Eye (tissue), 1 donor: Measurements from ENCODE around the gene GFOD2.

ENCODE experiments used
- DNase-seq: peaks from one replicate; pipeline ENCODE4 v3.0.0-alpha.2; 2015

The GFOD2 gene

GRCh38 chr16:67668495-67669157 is 50.5 kb downstream of the GFOD2 start:
- no peak for DNase-seq

- peak; percentile 95 for DNase-seq
Measured at GRCh38 chr16:67667817-67668494, 51.2 kb downstream of the GFOD2 start.

- DNase-seq = no peak
Measured at GRCh38 chr16:67667453-67667816, 51.7 kb downstream of the GFOD2 start.

- peak; percentile 95 for DNase-seq
Measured at GRCh38 chr16:67666559-67667452, 52.3 kb downstream of the GFOD2 start, which contains the start of the genes C16orf86 and ENKD1. Gene C16orf86 (plus strand): TSS chr16:67666814. CDS start chr16:67666971, 157 bp downstream. Gene ENKD1 (minus strand): TSS chr16:67666750. CDS start chr16:67666442, 308 bp downstream.

GRCh38 chr16:67666032-67666551 is 53.0 kb downstream of the GFOD2 start:
- DNase-seq = peak; percentile 73

- no peak for DNase-seq
Measured at GRCh38 chr16:67665598-67665997, 53.5 kb downstream of the GFOD2 start.

- DNase-seq = no peak
Measured at GRCh38 chr16:67664871-67665270, 54.2 kb downstream of the GFOD2 start.

- DNase-seq = peak; percentile 63
Measured at GRCh38 chr16:67664258-67664657, 54.9 kb downstream of the GFOD2 start.

GRCh38 chr16:67663877-67664222 is 55.3 kb downstream of the GFOD2 start:
- no peak for DNase-seq

GRCh38 chr16:67663151-67663876 is 55.8 kb downstream of the GFOD2 start:
- DNase-seq = peak; percentile 51

GRCh38 chr16:67662653-67663010 is 56.5 kb downstream of the GFOD2 start:
- no peak for DNase-seq

- no peak for DNase-seq
Measured at GRCh38 chr16:67661886-67662652, 57.0 kb downstream of the GFOD2 start.

GRCh38 chr16:67661101-67661761 is 57.9 kb downstream of the GFOD2 start:
- DNase-seq = peak; percentile 86

- DNase-seq = peak; percentile 98
Measured at GRCh38 chr16:67660564-67661028, 58.5 kb downstream of the GFOD2 start, which contains the start of gene PARD6A. Gene PARD6A (plus strand): TSS chr16:67660960. CDS start chr16:67661039, 79 bp downstream.

GRCh38 chr16:67659675-67660563 is 59.2 kb downstream of the GFOD2 start, which contains the start of gene ACD:
Gene ACD (minus strand): TSS chr16:67660260. CDS start chr16:67660220, 40 bp downstream.
- peak; percentile 98 for DNase-seq

- DNase-seq = no peak
Measured at GRCh38 chr16:67658849-67659674, 60.1 kb downstream of the GFOD2 start.

GRCh38 chr16:67657751-67658518 is 61.2 kb downstream of the GFOD2 start:
- DNase-seq = no peak

- DNase-seq = no peak
Measured at GRCh38 chr16:67657017-67657608, 62.0 kb downstream of the GFOD2 start.
